Uterus (tissue), 2 donors: Measurements from ENCODE around the gene SLC7A4.

Experiments
- CTCF ChIP-seq, 4 experiments: fragments of 200-600 bp in 2 of 4; fragments of 450-650 bp in 2 of 4; sonication (generic) in 2 of 4; IDR thresholded peaks; one replicate each; pipeline ENCODE4 v1.5.1; 2016 to 2019; ENCODE audit warnings: antibody characterized with exemption in 4 of 4, mild to moderate bottlenecking in 2 of 4, moderate library complexity in 1 of 4
- POLR2A ChIP-seq, 2 donors: fragments of 450-650 bp; IDR thresholded peaks; one replicate each; pipeline ENCODE4 v1.6.1; 2016; ENCODE audit warnings: antibody characterized with exemption in 2 of 2, mild to moderate bottlenecking in 1 of 2, moderate library complexity in 1 of 2

GRCh38 chr22:21034989-21035388, 2.6 kb upstream of the SLC7A4 start:
- no peak for TF ChIP-seq CTCF (IDR thresholded peaks at IDR 0.05)
- no peak for TF ChIP-seq POLR2A (IDR thresholded peaks at IDR 0.05)
